ENCODE data around the gene FHIT.

Gene FHIT

GRCh38 chr3:60659098-60659497 is 592.2 kb downstream of the FHIT start:
- in situ Hi-C loops (cut with MboI; ENCODE audit: low sequenced_read_pairs): no loop called here

- in situ Hi-C loops (cut with MboI; ENCODE audit: low sequenced_read_pairs): no loop called here
Measured at GRCh38 chr3:60657972-60658371, 593.3 kb downstream of the FHIT start.

GRCh38 chr3:60652829-60653228 is 598.4 kb downstream of the FHIT start:
- in situ Hi-C loops (cut with MboI; ENCODE audit: low sequenced_read_pairs): no loop called here

DNA sequence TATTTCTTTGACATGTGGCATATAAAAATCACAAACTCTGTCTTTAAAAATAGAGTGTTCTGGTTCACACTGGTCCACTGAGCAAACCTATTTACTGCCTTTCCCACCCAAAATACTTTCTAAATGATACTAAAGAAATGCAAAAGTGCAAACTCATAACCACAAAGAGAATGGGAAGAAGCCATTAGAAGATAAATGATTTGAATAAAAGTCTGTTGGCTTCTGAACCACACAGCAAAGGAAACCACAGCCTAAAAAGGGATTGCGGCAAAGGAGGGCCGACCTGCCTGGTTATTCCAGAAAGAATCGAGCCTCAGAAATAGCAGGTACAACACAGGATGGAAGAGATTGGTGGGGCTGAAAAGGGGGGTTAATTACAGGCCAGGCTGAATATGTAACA is 599.5 kb downstream of the FHIT start:
- in situ Hi-C loops (cut with MboI; ENCODE audit: low sequenced_read_pairs): no loop called here

DNA sequence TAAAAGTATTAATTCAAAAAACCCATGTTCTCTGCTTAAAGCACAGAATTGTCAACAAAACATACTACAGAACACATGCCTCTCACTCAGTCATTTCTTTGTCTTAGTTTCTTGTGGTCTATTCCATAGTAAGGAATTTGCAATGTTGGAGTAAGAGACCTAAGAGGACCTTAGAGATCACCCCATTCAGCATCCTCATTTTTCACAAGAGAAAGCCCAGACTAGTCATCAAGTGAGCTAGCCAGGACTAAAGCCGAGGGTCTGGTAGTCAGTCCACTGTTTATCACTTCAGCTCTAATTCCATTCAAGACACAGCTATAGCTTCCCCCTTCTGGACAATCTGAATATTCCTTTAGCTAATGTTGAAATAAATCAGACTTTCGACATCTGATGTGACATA is 601.1 kb downstream of the FHIT start:
- in situ Hi-C loops (cut with MboI; ENCODE audit: low sequenced_read_pairs): no loop called here

DNA sequence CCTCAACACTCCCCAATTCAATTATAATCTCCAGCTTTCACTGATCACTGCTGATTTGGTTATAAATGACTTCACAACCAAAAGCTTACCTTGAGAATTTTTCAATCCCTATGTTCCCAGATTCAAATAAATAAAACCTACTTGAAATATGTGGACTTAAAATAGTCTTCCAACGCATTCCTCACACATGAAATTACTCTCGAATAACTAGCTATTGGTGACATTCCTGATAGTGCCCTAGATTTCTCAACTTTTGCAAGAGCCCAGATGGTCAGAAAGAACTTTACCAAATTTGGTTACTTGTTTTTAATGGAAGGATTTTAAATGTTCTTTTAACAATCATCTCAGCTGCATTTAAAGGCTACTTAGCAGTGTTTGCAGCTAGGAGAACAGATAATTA is 605.5 kb downstream of the FHIT start:
- in situ Hi-C loops (cut with MboI; ENCODE audit: low sequenced_read_pairs): no loop called here

DNA sequence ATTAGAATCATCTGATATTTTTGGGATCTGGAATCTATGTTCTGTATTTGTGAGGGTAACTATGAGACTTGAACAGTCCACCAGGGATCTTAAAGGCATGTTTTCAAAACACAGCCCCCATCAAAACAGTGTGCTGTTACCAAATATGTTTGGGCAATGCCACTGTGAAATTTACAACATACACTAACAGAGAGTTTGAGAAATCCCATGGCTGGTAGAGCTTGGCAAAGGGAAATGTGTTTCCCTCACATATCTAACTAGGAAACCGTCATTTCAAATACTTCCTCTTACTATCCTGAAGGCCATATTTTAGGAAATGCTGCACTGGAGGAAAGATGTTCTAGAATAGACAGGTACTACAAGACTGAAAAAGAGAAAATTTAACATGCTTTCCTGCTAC is 607.4 kb downstream of the FHIT start:
- in situ Hi-C loops (cut with MboI; ENCODE audit: low sequenced_read_pairs): no loop called here

DNA sequence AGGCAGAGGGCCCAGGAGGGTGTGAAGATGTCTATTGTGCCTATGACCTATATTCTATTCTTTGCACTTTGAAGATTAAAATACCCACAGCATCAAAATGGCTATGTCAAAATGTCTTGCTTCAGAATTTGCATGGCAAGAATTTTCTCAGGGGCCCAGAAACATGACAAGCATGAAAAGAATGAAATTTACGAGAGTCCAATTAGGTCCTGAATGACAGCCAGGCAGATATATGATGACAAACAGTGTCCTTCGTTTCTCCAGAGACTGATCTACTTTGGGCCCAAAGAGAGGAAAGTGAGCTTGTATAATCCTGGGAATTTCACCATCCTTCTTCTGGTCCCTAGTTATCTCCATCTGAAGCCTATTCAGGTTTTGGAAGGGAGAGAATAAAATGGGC is 609.9 kb downstream of the FHIT start:
- in situ Hi-C loops (cut with MboI; ENCODE audit: low sequenced_read_pairs): no loop called here

- in situ Hi-C loops (cut with MboI; ENCODE audit: low sequenced_read_pairs): no loop called here
Measured at GRCh38 chr3:60636846-60637245, 614.4 kb downstream of the FHIT start.

DNA sequence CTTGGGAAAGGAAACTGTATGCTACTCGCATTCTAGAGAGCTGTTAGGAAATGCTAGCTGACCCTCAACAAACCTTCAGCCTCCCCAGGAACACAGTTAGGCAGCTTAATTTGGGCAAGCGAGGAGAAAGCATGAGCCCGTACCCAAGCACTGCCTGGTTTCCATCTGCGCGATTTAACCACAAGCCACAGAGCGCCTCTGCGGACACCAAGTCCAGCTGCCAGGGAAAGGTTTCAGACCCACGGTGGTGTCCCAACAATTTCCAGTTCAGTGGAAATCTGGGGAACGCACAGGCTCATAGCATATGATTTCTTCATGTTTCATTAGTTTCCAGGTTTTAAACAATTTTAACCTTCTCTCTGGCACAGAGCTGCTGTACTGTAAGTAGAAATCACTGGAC is 617.6 kb downstream of the FHIT start:
- in situ Hi-C loops (cut with MboI; ENCODE audit: low sequenced_read_pairs): no loop called here

DNA sequence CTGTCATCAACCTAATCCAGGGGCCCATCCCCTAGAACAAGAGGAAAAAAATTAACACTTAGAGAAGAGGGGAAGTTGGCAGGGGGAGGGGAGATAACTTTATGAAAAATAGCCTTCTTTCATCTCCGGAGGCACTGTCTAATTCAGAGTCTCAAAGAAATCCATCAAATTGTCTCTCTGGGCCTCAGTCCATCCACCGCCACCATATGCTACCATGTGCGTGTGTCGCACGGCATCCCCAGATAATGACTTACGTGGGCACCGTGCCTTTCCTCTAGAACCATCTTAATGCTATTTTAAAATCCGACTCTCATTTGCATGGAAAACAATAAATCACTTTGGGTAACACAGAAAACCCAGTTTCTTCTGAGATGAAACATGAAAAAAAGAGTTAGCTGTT is 619.7 kb downstream of the FHIT start:
- in situ Hi-C loops (cut with MboI; ENCODE audit: low sequenced_read_pairs): no loop called here

- in situ Hi-C loops (cut with MboI; ENCODE audit: low sequenced_read_pairs): no loop called here
Measured at GRCh38 chr3:60630953-60631352, 620.3 kb downstream of the FHIT start.

- in situ Hi-C loops (cut with MboI; ENCODE audit: low sequenced_read_pairs): no loop called here
Measured at GRCh38 chr3:60629816-60630215, 621.4 kb downstream of the FHIT start.

DNA sequence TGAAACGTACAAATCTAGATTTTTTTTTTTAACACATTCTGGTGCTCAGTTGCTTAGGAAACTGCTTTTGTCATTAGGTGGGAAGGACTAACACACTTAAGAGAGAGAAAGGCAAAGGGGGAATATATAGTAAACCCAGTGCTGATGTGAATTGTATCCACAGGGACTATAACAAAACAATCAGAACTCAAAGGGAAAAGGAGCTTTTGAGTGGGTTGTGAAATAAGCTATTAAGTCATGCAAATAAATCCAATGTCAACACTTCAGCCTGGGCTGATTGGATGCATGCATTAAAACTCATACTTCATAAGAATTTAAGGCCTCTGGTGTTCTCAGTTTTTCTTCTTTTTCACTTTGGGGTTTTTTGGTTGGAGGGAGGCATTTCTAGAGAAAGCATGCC is 628.9 kb downstream of the FHIT start:
- in situ Hi-C loops (cut with MboI; ENCODE audit: low sequenced_read_pairs): no loop called here

- in situ Hi-C loops (cut with MboI; ENCODE audit: low sequenced_read_pairs): no loop called here
Measured at GRCh38 chr3:60617188-60617587, 634.1 kb downstream of the FHIT start.

DNA sequence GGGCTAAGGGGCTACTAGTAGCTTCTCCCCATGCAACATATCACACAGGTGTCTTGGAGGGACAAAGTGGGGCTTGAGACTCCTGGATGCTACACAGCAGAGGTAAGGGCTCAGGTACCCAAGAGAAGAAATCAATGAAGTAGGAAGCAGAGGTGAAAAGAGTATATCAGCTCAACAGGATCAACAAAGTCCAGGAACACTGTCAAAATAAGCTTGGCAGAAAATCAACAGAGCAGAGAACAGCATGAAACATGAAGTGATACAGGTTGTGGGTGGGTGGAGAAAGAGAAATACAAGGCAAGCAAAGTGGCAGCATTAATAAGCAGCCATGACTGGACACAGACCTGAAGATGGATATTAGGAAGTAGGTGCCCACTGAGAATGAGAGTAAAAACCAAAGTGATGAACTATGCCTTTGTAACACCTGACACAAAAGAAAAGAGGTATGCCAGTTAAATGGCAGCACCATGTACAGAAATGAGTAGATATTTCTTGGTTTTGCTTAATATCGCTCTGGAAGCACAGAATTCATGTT is 637.4 kb downstream of the FHIT start:
- in situ Hi-C loops (cut with MboI; ENCODE audit: low sequenced_read_pairs): no loop called here

DNA sequence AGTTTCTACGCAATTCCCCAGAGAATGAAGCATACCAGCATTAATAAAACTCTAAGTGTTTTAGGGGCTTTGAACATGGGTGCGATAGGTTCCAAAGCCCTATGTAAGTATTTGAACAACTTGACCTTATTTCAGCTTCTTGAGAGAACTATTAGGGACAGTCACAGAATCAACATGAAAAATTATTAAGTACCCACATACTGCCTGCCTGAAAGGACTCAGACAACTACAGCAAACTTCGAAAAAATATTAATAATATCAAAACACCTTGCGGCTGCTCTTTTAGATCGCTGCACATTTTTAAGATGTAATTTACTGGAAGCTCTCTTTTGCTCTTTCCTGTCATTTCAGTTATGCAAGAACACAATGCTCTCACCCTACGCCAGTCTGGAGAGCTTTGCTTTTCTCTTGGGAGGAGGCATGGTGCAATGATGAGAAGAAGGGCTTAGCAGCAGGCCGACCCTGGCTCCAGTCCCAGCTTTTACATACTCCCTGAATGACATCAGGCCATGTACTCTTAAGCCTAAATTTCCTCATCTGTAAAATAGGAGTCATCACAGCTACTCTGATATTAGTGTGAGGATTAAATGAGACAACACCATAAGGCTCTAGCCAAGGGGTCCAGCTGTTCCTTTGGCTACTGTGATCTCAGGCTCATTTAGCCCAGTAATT is 640.7 kb downstream of the FHIT start:
- in situ Hi-C loops (cut with MboI; ENCODE audit: low sequenced_read_pairs): no loop called here

- in situ Hi-C loops (cut with MboI; ENCODE audit: low sequenced_read_pairs): no loop called here
Measured at GRCh38 chr3:60609446-60609845, 641.8 kb downstream of the FHIT start.

GRCh38 chr3:60603860-60604259 is 647.4 kb downstream of the FHIT start:
- in situ Hi-C loops (cut with MboI; ENCODE audit: low sequenced_read_pairs): no loop called here

DNA sequence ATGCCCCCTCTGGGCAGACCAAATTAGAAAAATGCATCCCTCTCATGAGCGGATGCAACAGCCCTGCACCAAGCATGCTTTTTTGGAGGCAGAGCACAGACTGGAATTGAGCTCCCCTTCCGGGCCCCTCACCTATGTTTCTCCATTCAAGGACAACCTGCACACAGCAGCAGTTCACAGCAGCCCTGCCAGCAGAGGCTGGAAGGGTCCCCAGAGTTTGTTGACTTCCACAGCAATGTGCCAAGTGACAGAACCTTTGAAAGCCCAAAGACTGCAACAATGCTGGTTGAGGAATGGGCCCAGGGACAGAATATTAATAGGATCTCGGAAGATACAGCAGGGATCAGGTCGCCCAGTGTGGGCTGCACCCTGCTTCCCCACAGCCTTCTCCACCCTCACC is 650.4 kb downstream of the FHIT start:
- in situ Hi-C loops (cut with MboI; ENCODE audit: low sequenced_read_pairs): no loop called here

DNA sequence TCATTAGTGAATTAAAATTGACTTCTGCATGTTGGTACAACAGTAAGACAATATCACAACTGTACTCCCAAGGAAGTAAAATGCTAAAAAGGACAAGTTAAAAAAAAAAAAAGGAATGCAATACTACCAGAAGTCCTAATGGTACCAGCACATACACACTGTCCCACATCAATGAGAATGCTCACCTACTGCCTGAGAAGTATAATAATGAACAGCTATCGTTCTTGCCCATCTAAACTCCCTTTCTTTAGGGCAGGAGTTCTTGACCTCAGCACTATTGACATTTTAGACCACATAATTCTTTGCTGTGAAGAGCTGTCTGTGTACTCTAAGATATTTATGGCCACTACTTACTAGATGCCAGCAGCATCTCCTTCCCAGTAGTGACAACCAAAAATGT is 651.7 kb downstream of the FHIT start:
- in situ Hi-C loops (cut with MboI; ENCODE audit: low sequenced_read_pairs): no loop called here

DNA sequence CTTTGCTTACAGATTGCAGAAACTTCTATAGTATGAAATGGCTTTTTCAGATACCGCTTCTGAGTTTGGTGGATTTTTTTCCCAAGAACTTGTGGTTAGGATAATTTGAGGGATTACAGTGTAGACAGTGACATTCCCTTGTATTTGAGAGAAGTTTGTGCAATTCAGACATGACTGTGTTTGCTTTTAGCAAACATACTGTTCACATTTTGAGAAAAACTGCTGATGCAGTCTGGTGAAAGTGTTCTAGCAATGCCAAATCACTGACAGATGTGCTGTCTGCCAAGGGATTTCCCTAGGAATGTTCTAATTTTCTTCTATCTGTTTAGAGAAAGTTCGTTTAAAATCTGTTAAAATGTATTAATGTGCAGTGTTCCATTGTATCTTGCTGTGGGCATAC is 652.6 kb downstream of the FHIT start:
- in situ Hi-C loops (cut with MboI; ENCODE audit: low sequenced_read_pairs): no loop called here

- in situ Hi-C loops (cut with MboI; ENCODE audit: low sequenced_read_pairs): no loop called here
Measured at GRCh38 chr3:60594025-60594424, 657.2 kb downstream of the FHIT start.

Measured in HL-60/S4 treated with phorbol 12-myristate 13-acetate at 8.2 ng/mL for 4 days and 3 days (cell line).